ENCODE measurements around the gene FER1L5. TPM values are rescaled to one million over a fixed set of nuclear protein-coding genes. Genes with fewer than 3 reads are reported as not detected.

Gene FER1L5
- total and polyA plus RNA-seq, 12 donors = 0.01 to 0.14 (median 0.07) TPM; not detected in 5

- TF ChIP-seq CTCF (IDR thresholded peaks at IDR 0.05) = no peak
- H3K4me1 ChIP-seq = peaks cover 0 to 46% (median 12%) of the 10 kb centered on the region in 9 donors
- H3K36me3 ChIP-seq = peaks cover 0 to 88% (median 23%) of the 10 kb centered on the region in 9 donors
- H3K9me3 ChIP-seq = no peaks in the 10 kb centered on the region
- intact Hi-C loops (cut with DNase I) = no loop called here
- WGBS, 2 donors = 80 to 86% methylated on average over 8 of the region's 8 CpGs
- DNase-seq = no peak
- peak overlapping the region in 1 of 10 donors; percentile 86 for H3K27ac ChIP-seq
- no peaks in the 10 kb centered on the region for H3K27me3 ChIP-seq
- H3K4me3 ChIP-seq = no peak overlapping the region
- ATAC-seq = peak in 2 of 8 donors; percentile 23 to 36
These were observed 23.8 kb upstream of the FER1L5 start for GRCh38 chr2:96618596-96619283.

- peak overlapping the region in 1 of 10 donors; percentile 26 for H3K27ac ChIP-seq
- no peak for TF ChIP-seq CTCF (IDR thresholded peaks at IDR 0.05)
- intact Hi-C loops (cut with DNase I) = no loop called here
- H3K4me3 ChIP-seq = no peak overlapping the region
- ATAC-seq (no peak), DNase-seq (no peak)
- peaks cover 0 to 54% (median 19%) of the 10 kb centered on the region in 9 donors for H3K4me1 ChIP-seq
- peaks cover 0 to 71% (median 17%) of the 10 kb centered on the region in 9 donors for H3K36me3 ChIP-seq
- no peaks in the 10 kb centered on the region for H3K27me3 ChIP-seq
- no peaks in the 10 kb centered on the region for H3K9me3 ChIP-seq
- 96 to 98% methylated on average over 3 of the region's 3 CpGs for WGBS, 2 donors
These were observed 20.0 kb upstream of the FER1L5 start for GRCh38 chr2:96622544-96622943.

- intact Hi-C loops (cut with DNase I) = no loop called here
- 90 to 92% methylated on average over 3 of the region's 3 CpGs for WGBS, 2 donors
- ATAC-seq (peak in 1 of 8 donors; percentile 31), DNase-seq (no peak)
- no peak for TF ChIP-seq CTCF (IDR thresholded peaks at IDR 0.05)
- Histone ChIP-seq H3K27ac (peak overlapping the region in 1 of 10 donors; percentile 26), H3K9me3 (no peaks in the 10 kb centered on the region), H3K4me3 (no peak overlapping the region), H3K27me3 (no peaks in the 10 kb centered on the region), H3K36me3 (peaks cover 0 to 71% (median 17%) of the 10 kb centered on the region in 9 donors), H3K4me1 (peaks cover 0 to 48% (median 19%) of the 10 kb centered on the region in 9 donors)
These were observed 19.4 kb upstream of the FER1L5 start for GRCh38 chr2:96623116-96623515.

- no peaks in the 10 kb centered on the region for H3K27me3 ChIP-seq
- peaks cover 0 to 71% (median 23%) of the 10 kb centered on the region in 9 donors for H3K36me3 ChIP-seq
- no peak for TF ChIP-seq CTCF (IDR thresholded peaks at IDR 0.05)
- no peaks in the 10 kb centered on the region for H3K9me3 ChIP-seq
- H3K27ac ChIP-seq = peak overlapping the region in 6 of 10 donors; percentile 5 to 53 (median 30)
- peak in 4 of 8 donors; percentile 34 to 57 (median 48) for ATAC-seq
- no peak for DNase-seq
- intact Hi-C loops (cut with DNase I) = no loop called here
- WGBS, 2 donors = 51 to 56% methylated on average over 5 of the region's 5 CpGs
- peaks cover 0 to 47% (median 26%) of the 10 kb centered on the region in 9 donors for H3K4me1 ChIP-seq
- no peak overlapping the region for H3K4me3 ChIP-seq
These were observed 16.7 kb upstream of the FER1L5 start for GRCh38 chr2:96625571-96626552.
